ENCODE data around the gene CACNA1B.

Gene CACNA1B

GRCh38 chr9:137949260-137949659, 71.7 kb downstream of the CACNA1B start:
- no peak overlapping the region for H3K9ac ChIP-seq
- no peaks in the 10 kb centered on the region for H3K27me3 ChIP-seq (ENCODE audit: insufficient read depth, low read depth)
- H3K4me2 ChIP-seq: no peak overlapping the region
- H3K4me3 ChIP-seq (IDR thresholded peaks at IDR 0.05; ENCODE audit: insufficient read depth, low read depth, low read length): no peak overlapping the region
- no peaks in the 10 kb centered on the region for H4K20me1 ChIP-seq (ENCODE audit: insufficient read depth)
- H3K27ac ChIP-seq: no peak overlapping the region
- no peak overlapping the region for H2AFZ ChIP-seq (ENCODE audit: low read depth)
- no peaks in the 10 kb centered on the region for H3K79me2 ChIP-seq (ENCODE audit: insufficient read depth, low read depth)
- no peak for TF ChIP-seq CTCF (conservative IDR thresholded peaks at IDR 0.05; ENCODE audit: low read depth, low read length)
- H3K4me1 ChIP-seq (ENCODE audit: low read depth, poor library complexity, severe bottlenecking): peaks cover 37% of the 10 kb centered on the region
- H3K36me3 ChIP-seq (ENCODE audit: insufficient read depth): no peaks in the 10 kb centered on the region

GRCh38 chr9:137951107-137951506, 73.5 kb downstream of the CACNA1B start:
- no peaks in the 10 kb centered on the region for H3K79me2 ChIP-seq (ENCODE audit: insufficient read depth, low read depth)
- no peaks in the 10 kb centered on the region for H3K27me3 ChIP-seq (ENCODE audit: insufficient read depth, low read depth)
- peaks cover 29% of the 10 kb centered on the region for H3K4me1 ChIP-seq (ENCODE audit: low read depth, poor library complexity, severe bottlenecking)
- no peak overlapping the region for H3K27ac ChIP-seq
- 0 out of 2 replicates have a peak overlapping the region, but pooled peaks have one; percentile 42 for H2AFZ ChIP-seq (ENCODE audit: low read depth)
- no peaks in the 10 kb centered on the region for H3K36me3 ChIP-seq (ENCODE audit: insufficient read depth)
- no peak for TF ChIP-seq CTCF (conservative IDR thresholded peaks at IDR 0.05; ENCODE audit: low read depth, low read length)
- no peak overlapping the region for H3K9ac ChIP-seq
- peak overlapping the region; percentile 31; the same call in 1 of the 2 replicates for H3K4me2 ChIP-seq
- no peak overlapping the region for H3K4me3 ChIP-seq (IDR thresholded peaks at IDR 0.05; ENCODE audit: insufficient read depth, low read depth, low read length)
- H4K20me1 ChIP-seq (ENCODE audit: insufficient read depth): no peaks in the 10 kb centered on the region

- peak overlapping the region; percentile 22; the same call in 1 of the 2 replicates for H3K27ac ChIP-seq
- H3K36me3 ChIP-seq (ENCODE audit: insufficient read depth): no peaks in the 10 kb centered on the region
- no peak for TF ChIP-seq CTCF (conservative IDR thresholded peaks at IDR 0.05; ENCODE audit: low read depth, low read length)
- no peak overlapping the region for H3K4me3 ChIP-seq (IDR thresholded peaks at IDR 0.05; ENCODE audit: insufficient read depth, low read depth, low read length)
- peak overlapping the region; percentile 42; the same call in 1 of the 2 replicates for H2AFZ ChIP-seq (ENCODE audit: low read depth)
- H3K4me2 ChIP-seq: peak overlapping the region; percentile 31; the same call in 1 of the 2 replicates
- H3K27me3 ChIP-seq (ENCODE audit: insufficient read depth, low read depth): no peaks in the 10 kb centered on the region
- H3K4me1 ChIP-seq (ENCODE audit: low read depth, poor library complexity, severe bottlenecking): peaks cover 25% of the 10 kb centered on the region
- no peaks in the 10 kb centered on the region for H3K79me2 ChIP-seq (ENCODE audit: insufficient read depth, low read depth)
- H3K9ac ChIP-seq: no peak overlapping the region
- H4K20me1 ChIP-seq (ENCODE audit: insufficient read depth): no peaks in the 10 kb centered on the region
Measured at GRCh38 chr9:137951597-137952490, 74.3 kb downstream of the CACNA1B start.

- Histone ChIP-seq H4K20me1 (ENCODE audit: insufficient read depth) (no peaks in the 10 kb centered on the region), H3K79me2 (ENCODE audit: insufficient read depth, low read depth) (no peaks in the 10 kb centered on the region), H3K27me3 (ENCODE audit: insufficient read depth, low read depth) (no peaks in the 10 kb centered on the region), H3K4me3 (IDR thresholded peaks at IDR 0.05; ENCODE audit: insufficient read depth, low read depth, low read length) (no peak overlapping the region), H2AFZ (ENCODE audit: low read depth) (no peak overlapping the region), H3K9ac (no peak overlapping the region), H3K36me3 (ENCODE audit: insufficient read depth) (no peaks in the 10 kb centered on the region), H3K27ac (no peak overlapping the region), H3K4me2 (no peak overlapping the region), H3K4me1 (ENCODE audit: low read depth, poor library complexity, severe bottlenecking) (peaks cover 17% of the 10 kb centered on the region)
- no peak for TF ChIP-seq CTCF (conservative IDR thresholded peaks at IDR 0.05; ENCODE audit: low read depth, low read length)
Measured at GRCh38 chr9:137952976-137953666, 75.5 kb downstream of the CACNA1B start.

Measured in KMS-11 (cell line).